Sigmoid colon (tissue), 4 donors: ENCODE data around the gene ADORA2B.

Experiments
- EP300 ChIP-seq, 4 donors: sonication (generic); formaldehyde crosslinking; IDR thresholded peaks; one replicate each; pipeline ENCODE4 v1.6.1; 2017; ENCODE audit warnings: antibody characterized with exemption in 4 of 4
- POLR2A ChIP-seq, 2 donors: fragments of 450-650 bp; IDR thresholded peaks; one replicate each; pipeline ENCODE4 v1.6.1; 2016; ENCODE audit warnings: antibody characterized with exemption in 2 of 2, mild to moderate bottlenecking in 2 of 2, moderate library complexity in 2 of 2
- POLR2AphosphoS5 ChIP-seq, 4 donors: sonication (generic); formaldehyde crosslinking; IDR thresholded peaks; one replicate each; pipeline ENCODE4 v1.6.1; 2017; ENCODE audit warnings: antibody characterized with exemption in 4 of 4
- TF ChIP-seq, protein P1 (sequence below), 4 experiments: fragments of 450-650 bp in 3 of 4; fragments of 200-600 bp in 1 of 4; IDR thresholded peaks; one replicate each; pipeline ENCODE4 v1.5.1; 2016 to 2019; ENCODE audit warnings: antibody characterized with exemption in 4 of 4, mild to moderate bottlenecking in 3 of 4, moderate library complexity in 2 of 4

DNA sequence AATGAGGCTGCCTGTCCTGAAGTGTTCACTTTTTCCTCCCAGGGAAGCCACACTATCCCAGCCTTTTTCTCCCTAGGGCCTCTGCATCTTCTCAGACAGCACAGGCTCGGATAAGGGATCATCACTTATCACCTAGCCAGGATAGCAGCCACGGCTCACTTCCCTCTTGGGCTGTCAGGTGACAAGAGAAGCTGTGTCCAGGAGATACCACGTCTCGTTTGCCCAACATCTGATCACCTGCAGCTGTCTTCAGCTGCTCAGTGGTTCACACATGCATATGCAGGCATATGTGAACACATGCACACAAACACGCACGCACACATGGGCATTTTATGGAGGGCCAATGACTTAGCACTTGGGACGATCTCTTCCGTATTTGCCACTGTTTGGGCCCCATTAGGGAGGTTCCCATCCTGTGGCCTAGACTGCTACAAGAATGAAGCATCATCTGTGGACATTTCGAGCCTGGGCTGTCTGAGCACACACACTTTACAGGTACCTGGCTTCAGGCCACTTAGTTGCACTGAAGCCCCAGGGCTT lies 32.4 kb upstream of the ADORA2B start:
- TF ChIP-seq POLR2A (IDR thresholded peaks at IDR 0.05) (no peak), POLR2AphosphoS5 (IDR thresholded peaks at IDR 0.05) (no peak), EP300 (IDR thresholded peaks at IDR 0.05) (no peak)
- TF ChIP-seq, protein P1, sequence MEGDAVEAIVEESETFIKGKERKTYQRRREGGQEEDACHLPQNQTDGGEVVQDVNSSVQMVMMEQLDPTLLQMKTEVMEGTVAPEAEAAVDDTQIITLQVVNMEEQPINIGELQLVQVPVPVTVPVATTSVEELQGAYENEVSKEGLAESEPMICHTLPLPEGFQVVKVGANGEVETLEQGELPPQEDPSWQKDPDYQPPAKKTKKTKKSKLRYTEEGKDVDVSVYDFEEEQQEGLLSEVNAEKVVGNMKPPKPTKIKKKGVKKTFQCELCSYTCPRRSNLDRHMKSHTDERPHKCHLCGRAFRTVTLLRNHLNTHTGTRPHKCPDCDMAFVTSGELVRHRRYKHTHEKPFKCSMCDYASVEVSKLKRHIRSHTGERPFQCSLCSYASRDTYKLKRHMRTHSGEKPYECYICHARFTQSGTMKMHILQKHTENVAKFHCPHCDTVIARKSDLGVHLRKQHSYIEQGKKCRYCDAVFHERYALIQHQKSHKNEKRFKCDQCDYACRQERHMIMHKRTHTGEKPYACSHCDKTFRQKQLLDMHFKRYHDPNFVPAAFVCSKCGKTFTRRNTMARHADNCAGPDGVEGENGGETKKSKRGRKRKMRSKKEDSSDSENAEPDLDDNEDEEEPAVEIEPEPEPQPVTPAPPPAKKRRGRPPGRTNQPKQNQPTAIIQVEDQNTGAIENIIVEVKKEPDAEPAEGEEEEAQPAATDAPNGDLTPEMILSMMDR (IDR thresholded peaks at IDR 0.05), result no peak
